ENCODE results near the gene SMIM1.

SMIM1 gene

GRCh38 chr1:3825356-3825755, 52.8 kb downstream of the SMIM1 start:
- H3K4me3 ChIP-seq (replicated peaks; ENCODE audit: low read depth, low read length), result no peak overlapping the region
- TF ChIP-seq CTCF (IDR thresholded peaks at IDR 0.05; ENCODE audit: low read depth, low read length, missing control alignments), result no peak
- no peak for DNase-seq (ENCODE audit: extremely low read depth, low read depth)

Data from HFF-Myc (cell line).